ENCODE measurements around the gene BAG2.

Gene BAG2

DNA sequence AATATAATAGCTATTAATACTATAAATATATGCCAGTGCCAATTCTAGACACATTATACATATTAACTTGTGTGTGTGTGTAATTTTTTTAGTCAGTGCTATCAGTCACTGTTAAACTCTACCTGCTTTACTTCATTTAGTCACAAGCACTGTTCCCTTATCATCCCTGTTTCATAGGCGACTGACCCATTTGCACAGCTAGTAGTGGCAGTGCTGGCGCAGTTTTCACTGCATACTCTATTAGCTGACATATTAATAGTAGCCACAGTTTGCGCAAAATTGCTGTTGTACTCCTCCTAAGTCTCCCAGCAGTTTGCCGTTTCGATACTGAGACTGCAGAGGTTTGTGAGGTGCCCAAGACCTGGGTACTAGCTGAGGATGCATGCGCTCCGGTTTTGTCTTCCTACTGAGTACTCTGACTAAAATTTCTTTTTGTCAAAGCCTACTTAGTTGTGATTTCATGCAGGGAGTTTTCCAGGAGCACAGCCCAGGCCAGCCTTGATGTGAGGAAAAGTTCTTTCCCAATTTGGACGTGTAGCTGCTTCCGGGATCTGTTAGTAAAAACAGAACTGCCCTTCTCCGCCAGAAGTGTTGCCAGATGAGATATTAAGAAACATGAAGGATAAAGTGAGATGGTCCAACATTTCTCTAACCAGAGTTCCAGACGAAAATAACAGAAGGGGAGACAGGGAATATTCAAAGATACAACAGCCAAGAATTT is 5.6 kb downstream of the BAG2 start:
- DNase-seq: no peak

DNA sequence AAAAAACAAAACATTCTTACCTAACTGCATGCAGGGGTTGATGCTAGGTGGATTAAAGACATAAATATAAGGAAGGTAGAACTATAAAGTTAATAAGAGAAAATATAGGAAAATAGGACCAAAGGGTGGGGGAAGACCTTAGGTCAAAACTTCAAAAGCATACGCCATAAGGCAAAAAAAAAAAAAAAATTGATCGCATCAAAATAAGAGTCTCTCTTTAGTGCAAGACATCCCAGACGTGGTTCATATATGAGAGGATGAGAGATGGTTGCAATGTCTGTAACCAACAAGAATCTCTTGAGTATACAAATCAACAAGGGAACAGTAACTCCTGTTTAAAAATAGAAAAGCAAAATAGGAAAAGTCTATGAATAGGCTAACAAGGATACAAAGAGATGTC is 8.5 kb downstream of the BAG2 start:
- no peak for DNase-seq

DNA sequence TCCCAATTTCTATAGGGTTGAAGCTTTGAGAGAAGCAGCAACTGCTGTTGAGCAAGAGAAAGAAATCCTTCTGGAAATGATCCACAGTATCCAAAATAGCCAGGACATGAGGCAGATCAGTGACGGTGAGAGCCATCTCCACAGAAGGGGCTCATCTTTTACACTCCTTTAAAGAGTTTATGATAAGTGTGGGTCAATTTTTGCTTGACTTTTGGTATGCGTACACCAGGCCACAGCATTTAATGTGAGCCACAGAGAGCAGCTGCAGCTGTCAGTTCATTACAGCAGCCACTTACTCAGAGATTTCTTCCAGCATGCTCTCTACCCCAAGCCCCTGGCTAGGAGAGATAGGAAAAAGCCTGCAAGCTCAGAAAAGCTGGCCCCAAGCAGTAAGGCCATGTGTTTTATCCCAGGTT is 9.9 kb downstream of the BAG2 start:
- no peak for DNase-seq

DNA sequence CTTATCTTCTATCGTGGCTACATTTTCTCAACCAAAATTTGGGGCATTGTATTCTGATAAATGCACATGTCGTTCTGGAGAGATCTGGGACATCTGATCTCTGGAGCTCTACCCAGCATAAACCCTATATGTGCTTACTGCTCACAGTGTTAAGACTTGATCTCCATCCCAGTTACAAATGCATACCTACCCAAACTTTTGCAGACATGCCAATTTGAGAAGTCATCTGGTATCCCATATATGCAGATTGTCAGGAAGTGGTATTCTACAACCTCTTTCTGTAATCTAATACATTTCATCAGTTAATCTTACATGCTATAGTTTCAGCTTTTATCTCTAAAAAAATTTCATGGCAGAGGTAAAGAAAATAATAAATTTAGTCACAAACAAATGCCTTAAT is 11.2 kb downstream of the BAG2 start:
- DNase-seq: no peak

DNA sequence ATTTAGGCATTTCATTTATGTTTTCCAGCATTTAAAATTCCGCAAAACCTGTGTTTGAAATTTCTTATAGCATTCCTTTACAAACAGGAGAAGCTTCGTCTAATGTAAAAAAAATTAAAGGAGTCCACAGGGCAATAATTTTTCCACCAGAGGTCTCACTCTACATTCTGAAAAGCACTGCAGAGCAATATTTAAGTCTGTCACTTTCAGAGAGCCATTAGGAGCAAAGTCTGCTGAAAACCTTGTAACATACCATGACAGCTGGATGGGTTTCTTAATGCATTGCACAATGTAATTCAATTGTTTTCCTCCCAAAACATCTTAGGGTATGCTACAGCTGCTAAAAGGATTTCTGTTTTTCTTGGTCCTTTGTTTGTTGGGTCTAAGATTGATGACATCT is 18.0 kb downstream of the BAG2 start:
- DNase-seq: no peak

DNA sequence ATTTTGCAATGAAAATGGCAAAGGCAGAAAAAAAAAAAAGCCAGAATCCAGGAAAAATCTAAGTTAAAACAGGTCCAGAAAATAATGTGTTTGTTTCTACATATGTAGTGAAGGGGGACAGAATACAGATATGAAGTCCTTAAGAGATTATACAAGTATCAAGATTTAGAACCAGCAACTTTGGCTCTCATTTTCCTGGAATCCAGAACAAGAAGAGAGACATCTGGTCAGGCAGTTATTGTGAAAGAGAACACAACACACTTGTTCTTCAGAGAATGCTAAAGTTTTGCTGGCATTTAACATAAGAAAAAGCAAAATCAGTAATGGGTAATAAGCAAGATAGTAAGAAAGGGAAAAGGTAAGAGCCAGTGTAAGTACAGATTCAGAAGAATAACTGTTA is 21.1 kb downstream of the BAG2 start:
- DNase-seq: no peak

DNA sequence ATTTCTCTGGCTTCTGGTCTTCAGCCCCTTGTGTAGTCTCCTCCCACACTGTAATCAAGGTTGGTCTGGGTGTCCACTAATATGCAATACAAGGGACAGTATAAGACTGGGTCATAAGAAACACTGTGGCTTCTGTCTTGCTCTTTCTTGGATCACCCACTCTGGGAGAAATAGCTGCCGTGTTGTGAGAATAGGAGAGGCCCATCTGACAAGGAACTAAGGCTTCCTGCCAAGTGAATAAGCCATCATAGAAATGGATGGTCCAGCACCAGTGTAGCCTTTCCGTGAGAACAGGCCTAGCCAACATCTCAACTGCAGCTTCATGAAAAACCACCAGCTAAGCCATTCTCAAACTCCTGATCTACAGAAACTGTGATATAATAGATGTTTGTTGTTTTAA is 23.3 kb downstream of the BAG2 start:
- DNase-seq: no peak

DNA sequence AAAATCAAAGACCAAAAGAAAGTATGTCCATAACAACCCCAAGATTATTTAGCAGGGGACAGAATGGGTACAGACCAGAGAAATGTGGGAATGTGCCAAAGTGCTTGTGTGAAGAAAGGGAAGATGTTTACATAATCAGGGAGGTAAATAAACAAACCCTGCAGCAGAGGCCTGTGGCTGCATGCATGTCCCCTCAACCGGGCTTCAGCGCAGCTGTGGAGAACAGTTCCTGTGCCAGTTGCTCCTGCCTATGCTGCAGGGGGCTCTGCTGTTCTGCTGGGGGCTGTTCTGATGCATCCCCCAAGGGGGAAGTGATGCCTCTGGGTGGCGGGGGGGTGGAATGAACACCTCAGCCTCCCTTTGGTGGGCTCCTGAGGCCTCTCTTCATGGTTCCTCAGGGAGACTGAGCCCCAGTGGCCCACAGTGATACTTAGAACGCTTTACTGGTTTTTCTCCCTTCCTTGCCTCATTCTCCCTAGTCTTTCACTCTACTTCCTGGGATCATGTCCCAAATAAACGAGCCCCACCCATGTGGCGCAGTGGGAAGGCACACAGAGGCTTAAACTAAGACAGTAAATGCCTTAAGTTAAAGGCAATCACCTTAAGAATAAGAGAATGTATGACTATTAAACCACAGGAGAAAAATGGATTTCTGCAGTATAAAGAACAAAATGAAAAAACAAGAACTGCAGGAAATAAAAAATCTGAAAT is 27.0 kb downstream of the BAG2 start:
- no peak for DNase-seq

DNA sequence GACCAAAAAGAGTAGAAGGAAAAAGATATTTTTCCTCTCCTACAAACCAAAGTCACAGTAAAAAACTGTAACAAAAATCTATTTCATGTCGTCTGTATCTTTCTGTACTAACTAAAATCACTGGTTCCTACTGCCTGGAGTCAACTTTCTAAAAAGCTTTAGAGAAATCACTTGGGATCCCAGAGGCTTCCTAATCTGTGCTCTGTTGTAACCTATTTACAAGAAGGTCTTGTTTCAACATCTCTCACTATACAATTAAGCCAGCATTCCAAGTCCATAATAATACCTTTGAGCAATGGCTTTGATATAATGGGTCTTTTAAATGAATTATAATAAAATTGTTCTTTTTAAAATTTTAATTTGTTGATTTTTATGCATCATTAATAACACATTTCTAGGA is 29.6 kb downstream of the BAG2 start:
- no peak for DNase-seq

DNA sequence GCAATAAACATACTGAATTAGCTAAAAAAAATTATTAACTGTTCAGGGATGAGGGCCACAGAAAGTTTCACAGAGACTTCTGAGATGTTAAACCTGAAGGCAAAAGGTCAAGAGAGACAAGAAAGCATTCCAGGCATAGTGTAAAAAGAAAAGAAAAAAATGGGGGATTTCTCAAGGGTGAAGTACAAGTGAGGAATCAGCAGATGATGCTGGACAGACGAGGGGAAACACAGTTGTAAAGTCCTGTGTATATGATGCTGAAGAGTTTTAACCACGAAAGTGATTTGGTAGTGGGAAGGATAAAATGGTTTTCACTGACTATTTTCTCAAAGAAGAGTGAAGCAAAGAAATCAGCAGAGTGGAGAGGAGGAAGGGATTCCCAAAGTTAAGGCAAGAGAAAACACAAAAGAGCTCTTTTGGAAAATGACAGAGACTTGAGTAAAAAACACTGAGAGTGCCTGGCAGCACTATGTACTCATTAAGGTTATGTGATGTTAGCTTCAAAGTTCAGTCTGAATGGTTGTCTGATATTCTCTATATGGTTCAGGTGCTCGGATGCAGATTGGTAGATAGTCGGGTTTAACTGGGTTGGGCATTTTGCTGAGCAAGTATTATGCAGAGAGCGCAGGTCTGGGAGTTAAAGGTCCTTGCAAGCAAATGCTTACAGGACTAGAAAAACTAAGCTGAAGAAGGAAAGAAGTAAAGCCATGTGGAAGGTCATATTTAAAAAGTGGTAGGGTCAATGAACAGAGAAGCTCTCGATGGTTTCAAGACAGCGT is 33.6 kb downstream of the BAG2 start:
- DNase-seq: no peak

DNA sequence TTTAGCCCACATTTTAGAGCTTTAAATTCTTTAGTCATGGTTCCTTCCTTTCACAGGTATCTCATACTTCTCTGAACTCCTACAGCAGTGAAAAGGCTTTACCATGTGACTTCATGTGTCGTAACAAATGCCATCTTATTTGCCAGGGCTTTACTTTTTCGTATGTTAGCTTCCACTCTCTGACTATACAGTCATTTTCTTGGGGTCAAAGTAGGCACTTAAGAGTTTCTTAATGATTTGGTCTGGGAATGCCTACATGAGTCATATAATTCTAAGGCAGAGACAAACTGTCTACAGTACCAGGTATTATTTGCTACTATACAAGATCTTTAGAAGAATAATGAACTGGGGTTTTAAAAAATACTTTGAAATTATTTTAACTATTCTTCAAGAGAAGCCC is 35.0 kb downstream of the BAG2 start:
- DNase-seq: no peak

DNA sequence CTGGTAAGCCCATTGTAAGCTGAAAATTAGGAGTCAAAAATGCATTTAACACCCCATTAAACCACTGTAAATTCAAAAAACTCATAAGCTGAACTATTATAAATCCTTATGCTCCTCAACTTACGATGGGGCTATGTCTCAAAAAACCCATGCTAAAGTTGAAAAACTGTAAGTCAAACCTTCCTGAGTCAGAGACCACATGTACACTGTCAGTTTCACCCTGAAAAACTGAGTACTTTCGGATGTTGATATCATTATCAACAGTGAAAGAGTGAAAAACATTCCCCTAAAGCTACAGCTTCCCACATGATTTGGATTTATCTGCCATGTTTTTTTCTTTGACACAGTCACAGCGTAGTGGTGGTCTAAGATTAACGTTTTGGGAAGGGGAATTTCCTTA is 35.7 kb downstream of the BAG2 start:
- DNase-seq: no peak

DNA sequence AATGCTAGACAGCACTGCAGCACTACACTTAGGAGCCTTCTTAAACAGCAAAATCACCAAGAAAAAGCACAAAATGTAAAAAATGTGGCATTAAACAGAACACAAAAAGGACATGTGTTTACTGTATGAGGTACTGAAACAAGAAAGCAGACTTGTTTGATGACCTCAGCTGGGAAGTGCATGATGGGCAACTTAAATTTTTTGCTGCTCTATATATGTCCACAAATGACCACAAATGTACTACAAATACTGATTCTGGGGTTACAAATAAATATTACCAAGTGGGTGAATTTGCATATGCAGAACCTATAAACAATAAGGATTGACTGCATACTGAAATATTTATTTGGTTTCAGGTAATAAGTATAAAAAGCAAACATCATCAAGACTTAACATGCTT is 36.9 kb downstream of the BAG2 start:
- DNase-seq: no peak

DNA sequence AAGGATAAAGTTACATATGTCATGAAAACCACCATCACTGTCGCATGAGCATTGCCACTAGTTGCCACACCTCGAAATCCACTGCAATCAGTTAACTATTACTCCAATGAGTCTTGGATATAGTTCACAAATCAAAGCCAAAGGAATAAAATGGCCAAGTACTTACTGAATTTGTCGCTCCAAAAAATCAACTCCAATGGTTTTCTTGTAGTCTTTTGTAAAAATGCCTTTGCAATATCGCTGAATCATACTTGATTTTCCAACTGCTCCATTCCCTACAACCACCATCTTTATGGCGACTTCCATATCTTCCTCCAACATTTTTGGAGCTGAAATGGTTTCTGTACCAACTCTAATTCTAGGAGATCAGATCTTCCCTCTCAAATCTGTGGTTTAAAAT is 37.9 kb downstream of the BAG2 start:
- no peak for DNase-seq

DNA sequence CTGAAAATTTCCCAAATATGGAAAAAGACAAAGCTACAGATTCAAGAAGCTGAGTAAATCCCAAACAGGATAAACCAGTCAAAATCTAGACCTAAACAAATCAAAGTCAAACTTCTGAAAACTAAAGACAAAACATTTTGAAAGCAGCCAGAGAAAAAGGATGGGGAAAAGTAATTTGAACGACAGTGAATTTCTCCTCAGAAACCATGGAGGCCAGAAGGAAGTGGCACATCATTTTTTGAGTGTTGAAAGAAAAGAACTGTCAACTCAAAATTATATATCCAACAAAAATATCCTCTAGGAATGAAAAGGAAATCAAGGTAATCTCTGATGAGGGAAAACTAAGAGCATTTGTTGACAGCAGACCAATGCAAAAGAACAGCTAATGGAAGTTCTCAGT is 43.1 kb downstream of the BAG2 start:
- DNase-seq: no peak

DNA sequence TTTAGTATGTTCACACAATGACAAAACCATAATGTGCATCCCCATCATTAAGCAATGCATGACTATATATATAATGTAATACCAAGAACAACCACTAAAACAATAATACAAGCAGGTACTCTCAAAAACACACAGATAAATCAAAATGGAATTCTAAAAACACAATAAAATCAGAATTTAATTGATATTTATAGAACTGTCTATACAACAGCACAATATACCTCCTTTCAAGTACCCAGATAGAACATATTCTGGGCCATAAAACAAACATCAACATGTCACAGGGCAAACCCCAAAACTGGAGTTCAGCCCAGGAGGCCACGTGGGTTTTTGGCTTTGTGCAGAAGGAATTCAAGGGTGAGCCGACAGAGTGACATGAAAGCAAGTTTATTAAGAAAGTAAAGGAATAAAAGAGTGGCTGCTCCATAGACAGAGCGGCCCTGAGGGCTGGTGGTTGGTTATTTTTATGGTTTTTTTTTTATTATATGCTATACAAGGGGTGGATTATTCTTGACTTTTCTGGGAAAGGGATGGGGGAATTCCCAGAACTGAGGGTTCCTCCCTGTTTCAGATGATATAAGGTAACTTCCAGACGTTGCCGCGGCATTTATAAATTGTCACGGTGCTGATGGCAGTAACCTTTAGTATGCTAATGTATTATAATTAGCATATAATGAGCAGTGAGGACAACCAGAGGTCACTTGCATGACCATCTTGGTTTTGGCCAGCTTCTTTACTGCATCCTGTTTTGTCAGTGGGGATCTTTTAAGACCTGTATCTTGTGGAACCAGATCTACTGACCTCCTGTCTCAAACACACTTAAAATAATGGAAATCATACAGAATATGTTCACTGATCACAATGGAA is 44.3 kb downstream of the BAG2 start:
- DNase-seq: no peak

DNA sequence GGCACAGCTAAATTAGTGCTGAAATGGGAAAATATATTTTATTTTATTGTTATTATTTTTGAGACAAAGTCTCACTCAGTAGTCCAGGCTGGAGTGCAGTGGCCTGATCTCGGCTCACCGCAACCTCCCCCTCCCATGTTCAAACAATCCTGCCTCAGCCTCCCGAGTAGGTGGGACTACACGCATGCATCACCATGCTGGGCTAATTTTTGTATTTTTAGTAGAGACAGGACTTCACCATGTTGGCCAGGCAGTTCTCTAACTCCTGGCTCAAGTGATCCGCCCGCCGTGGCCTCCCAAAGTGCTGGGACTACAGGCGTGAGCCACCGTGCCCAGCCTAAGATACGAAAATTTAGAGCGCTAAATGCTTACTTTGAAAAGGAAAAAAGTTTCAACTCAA is 45.1 kb downstream of the BAG2 start:
- no peak for DNase-seq

DNA sequence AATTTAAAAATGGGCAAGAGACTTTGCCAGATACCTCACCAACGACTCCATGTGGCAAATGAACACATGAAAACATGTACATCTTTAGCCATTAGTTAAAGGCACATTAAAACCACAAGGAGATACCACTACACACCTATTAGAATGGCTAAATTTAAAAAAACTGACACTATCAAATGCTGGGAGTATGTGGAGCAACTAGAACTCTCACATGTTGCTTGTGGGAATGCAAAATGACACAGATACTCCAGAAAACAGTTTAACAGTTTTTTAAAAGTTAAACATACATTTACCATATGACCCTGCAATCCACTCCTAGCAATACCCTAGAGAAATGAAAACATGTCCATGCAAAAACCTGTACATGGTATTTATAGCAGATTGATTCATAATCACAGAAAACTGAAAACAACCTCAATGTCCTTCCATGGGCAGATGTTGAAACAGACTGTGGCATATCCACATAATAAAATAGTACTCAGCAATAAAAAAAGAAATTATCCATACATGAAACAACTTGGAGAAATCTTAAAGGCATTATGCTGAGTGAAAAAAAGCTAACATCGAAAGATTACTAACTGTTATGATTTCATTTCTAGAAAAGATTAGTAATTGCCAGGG is 48.1 kb downstream of the BAG2 start:
- no peak for DNase-seq

DNA sequence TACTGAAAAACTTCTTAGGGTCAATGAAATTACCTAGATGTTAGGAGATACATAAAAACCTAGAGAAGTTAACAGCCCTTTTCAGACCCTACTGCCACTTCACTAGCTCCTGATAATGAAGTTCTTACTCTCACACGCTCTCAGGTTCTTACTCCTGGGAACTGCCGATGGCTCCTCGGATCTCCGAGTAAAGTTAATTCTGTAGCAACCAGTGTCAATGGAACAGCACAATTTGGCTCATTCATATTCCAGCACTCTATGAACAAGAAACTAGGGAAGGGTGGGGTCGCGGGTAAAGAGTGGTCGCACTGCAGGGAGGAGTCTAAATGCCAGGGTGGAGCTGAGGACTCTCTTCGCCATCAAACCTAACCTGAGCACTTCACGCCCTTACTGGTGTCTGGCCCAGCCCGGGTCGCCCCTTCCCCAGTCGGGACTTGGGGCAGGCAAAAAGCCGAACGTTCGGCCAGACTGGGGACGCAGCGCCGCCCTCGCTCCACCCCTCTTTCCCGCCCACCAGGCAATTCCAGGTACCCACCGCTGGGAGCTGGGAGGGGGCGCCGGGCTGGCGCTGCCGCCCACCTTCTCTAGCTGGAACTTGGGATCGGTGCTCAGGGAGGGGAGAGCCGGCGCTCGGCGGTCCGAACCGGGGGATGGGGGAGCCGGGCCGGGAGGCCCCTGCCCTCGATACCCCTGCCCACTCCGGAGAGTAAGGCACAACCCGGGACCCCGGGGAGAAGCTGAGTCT is 49.2 kb downstream of the BAG2 start:
- DNase-seq: peak; percentile 54

DNA sequence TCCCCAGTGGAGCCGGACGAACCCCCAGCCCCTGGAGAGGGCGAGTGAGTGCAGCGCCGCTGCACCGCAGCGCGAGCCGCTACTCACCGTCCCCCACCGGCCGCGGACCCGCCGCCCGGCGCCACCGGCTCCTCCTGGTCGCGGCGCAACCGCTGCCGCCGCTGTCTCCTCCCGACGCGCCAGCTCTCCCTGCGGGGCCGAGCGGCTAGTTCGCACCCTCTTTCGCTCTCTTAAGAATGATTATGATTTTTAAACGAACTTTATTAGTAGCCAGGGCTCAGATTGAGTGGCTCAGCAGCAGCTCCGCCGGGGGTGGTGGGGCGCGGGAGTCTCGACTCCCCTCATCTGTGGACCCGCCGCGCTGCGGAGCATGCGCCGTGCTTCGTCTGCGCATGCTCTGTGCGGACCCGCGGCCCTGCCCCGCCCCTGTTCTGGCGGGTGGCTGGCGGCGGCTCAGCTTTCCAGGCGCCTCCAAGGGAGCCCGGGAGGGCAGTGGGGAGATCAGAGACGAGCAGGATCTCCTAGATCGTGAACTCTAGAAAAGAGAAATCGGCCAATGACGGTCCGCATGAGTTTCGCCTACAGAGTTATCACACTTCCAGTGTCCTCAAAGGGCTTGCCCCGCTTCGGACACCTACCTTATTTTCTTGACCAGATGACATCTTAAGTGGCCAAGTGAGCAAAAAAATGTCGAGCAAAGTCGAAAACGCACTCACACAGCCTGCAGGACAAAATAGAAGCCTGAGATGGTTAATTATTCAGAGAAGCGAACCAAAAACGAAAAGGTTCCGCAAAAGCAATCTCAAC is 50.0 kb downstream of the BAG2 start, which contains the start of gene RAB23:
Gene RAB23 (minus strand): TSS at position 372 of the 807 bp plus-strand sequence. CDS start 11,927 bp downstream, outside the sequence.
- DNase-seq: peak; percentile 73

DNA sequence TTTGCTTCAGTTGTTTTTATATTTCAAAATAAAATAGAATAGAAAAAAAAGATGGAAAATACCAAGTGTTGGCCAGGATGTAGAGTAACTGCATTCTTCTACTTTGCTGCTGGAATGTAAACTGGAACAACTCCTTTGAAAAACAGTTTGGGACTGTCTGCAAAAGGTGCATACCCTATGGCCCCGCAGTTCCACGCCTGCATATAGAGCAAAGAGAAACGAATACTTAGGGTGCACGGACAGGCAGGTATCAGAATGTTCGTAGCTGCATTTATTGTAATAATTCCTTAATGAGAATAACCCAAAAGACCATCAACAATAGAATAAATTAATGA is 50.6 kb downstream of the BAG2 start:
- no peak for DNase-seq

Data from DMS 273 treated with DMSO at 0.1 percent for 48 hours (cell line).